ENCODE measurements around the gene RNF212.

GRCh38 chr4:1081689-1082040, 31.7 kb downstream of the RNF212 start:
- TF ChIP-seq BRCA1 (CRISPR knock-in tag; IDR thresholded peaks at IDR 0.05) (no peak), POLR2AphosphoS5 (IDR thresholded peaks at IDR 0.05; ENCODE audit: low read depth, low read length) (no peak), HDAC6 (IDR thresholded peaks at IDR 0.05; ENCODE audit: low read depth, low read length) (no peak), SIN3A (IDR thresholded peaks at IDR 0.05; ENCODE audit: borderline replicate concordance, low read depth, low read length) (no peak), MTF1 (CRISPR knock-in tag; IDR thresholded peaks at IDR 0.05) (no peak)

Measured in HepG2 (cell line).